Frontal cortex (tissue), 4 donors: ENCODE measurements around the gene RAMP2. TPM values are rescaled to one million over a fixed set of nuclear protein-coding genes. Genes with fewer than 3 reads are reported as not detected.
A peak's percentile ranks its signal among the peaks of the same experiment; 100 is the strongest.
"Not testable (repeated sequence)": the region's sequence is repeated elsewhere in the genome, so short reads cannot be mapped to it uniquely, and the experiment has no call there.

ENCODE experiments used
- DNase-seq, 2 donors: peaks; one replicate each; pipeline ENCODE4 v3.0.0; 2012; ENCODE audit warnings: low spot score in 2 of 2
- FAIRE-seq: peaks from 2 replicates; lab custom pipeline; 2012; peaks lifted over from hg19 to GRCh38; lab: Jason Lieb, UNC
- total RNA-seq: library from RNA; depleted of rRNA; stranded (reverse); fragments of >200 nt; gene quantifications from one replicate; pipeline ENCODE4 v1.2.3, GENCODE V29; 2014
- donor health status: control.
- donor health status: control.
- donor health status: control.

The RAMP2 gene
- total RNA-seq, 1 donor from 2014 or later, result 15.9 TPM

GRCh38 chr17:42767512-42767911 is 6.5 kb downstream of the RAMP2 start:
- no peak for FAIRE-seq
- no peak for DNase-seq

GRCh38 chr17:42768006-42768405 is 7.0 kb downstream of the RAMP2 start:
- not testable (repeated sequence) for FAIRE-seq, DNase-seq

- FAIRE-seq, result not testable (repeated sequence)
Observed at GRCh38 chr17:42769964-42770363, 8.9 kb downstream of the RAMP2 start.

GRCh38 chr17:42772945-42773289 is 11.9 kb downstream of the RAMP2 start:
- FAIRE-seq (no peak), DNase-seq (no peak)

More at GRCh38 chr17:42769964-42770363, 8.9 kb downstream of the RAMP2 start:
- DNase-seq, result not testable (repeated sequence)

GRCh38 chr17:42773290-42774035 is 12.4 kb downstream of the RAMP2 start, which contains the start of gene VPS25:
TSS of gene VPS25 (plus strand) at chr17:42773449. CDS start at chr17:42773476, 27 bp downstream.
- DNase-seq, result peak; percentile 76 to 87
- no peak for FAIRE-seq

- FAIRE-seq, result no peak
- DNase-seq, result no peak
Observed at GRCh38 chr17:42774066-42774745, 13.2 kb downstream of the RAMP2 start.

GRCh38 chr17:42775534-42776098 is 14.6 kb downstream of the RAMP2 start:
- no peak for FAIRE-seq

GRCh38 chr17:42778570-42778969 is 17.5 kb downstream of the RAMP2 start:
- DNase-seq (no peak), FAIRE-seq (no peak)

More at GRCh38 chr17:42775534-42776098, 14.6 kb downstream of the RAMP2 start:
- DNase-seq, result no peak

- FAIRE-seq (no peak), DNase-seq (no peak)
Observed at GRCh38 chr17:42779304-42779935, 18.4 kb downstream of the RAMP2 start.

- DNase-seq (no peak), FAIRE-seq (no peak)
Observed at GRCh38 chr17:42779936-42780850, 19.2 kb downstream of the RAMP2 start, which contains the start of gene WNK4. TSS of gene WNK4 (plus strand) at chr17:42780610. CDS start at chr17:42780699, 89 bp downstream.

GRCh38 chr17:42780851-42781638 is 20.0 kb downstream of the RAMP2 start:
- DNase-seq (no peak), FAIRE-seq (no peak)

GRCh38 chr17:42781639-42782165 is 20.7 kb downstream of the RAMP2 start:
- FAIRE-seq (no peak), DNase-seq (no peak)

GRCh38 chr17:42782166-42783061 is 21.4 kb downstream of the RAMP2 start:
- FAIRE-seq (no peak), DNase-seq (no peak)

GRCh38 chr17:42783062-42783790 is 22.2 kb downstream of the RAMP2 start:
- FAIRE-seq (no peak), DNase-seq (no peak)

GRCh38 chr17:42783791-42784138 is 22.7 kb downstream of the RAMP2 start:
- DNase-seq (no peak), FAIRE-seq (no peak)

- FAIRE-seq, result no peak
- no peak for DNase-seq
Observed at GRCh38 chr17:42784409-42784808, 23.4 kb downstream of the RAMP2 start.
